ENCODE results near the gene CSDE1. TPM values are rescaled to one million over a fixed set of nuclear protein-coding genes. Genes with fewer than 3 reads are reported as not detected.

Gene CSDE1
- total and polyA plus RNA-seq, 2 donors (not counting 3 experiments of a cell fraction or from before 2014, with no cell fraction given) = 129 to 492 TPM

- Histone ChIP-seq H3K27ac (ENCODE audit: insufficient read depth, low read depth, low read length) (peak overlapping the region; percentile 98), H3K4me2 (ENCODE audit: insufficient read depth, low read length) (peak overlapping the region; percentile 97), H3K79me2 (ENCODE audit: control insufficient read depth, insufficient read depth, low read length) (peaks cover 56% of the 10 kb centered on the region), H3K4me3 (replicated peaks in 1 of 3; ENCODE audit: insufficient read depth in 1 of 3, low read depth in 1 of 3, low read length in 3 of 3) (peak overlapping the region; percentile 75 to 93 (median 91)), H3K4me1 (ENCODE audit: control insufficient read depth, extremely low read depth, insufficient read depth, low read length) (peaks cover 28% of the 10 kb centered on the region), H3K36me3 (ENCODE audit: control insufficient read depth in 2 of 2, extremely low read depth in 1 of 2, insufficient read depth in 2 of 2, low read length in 2 of 2) (no peaks in the 10 kb centered on the region), H3K9me1 (replicated peaks; ENCODE audit: control insufficient read depth, extremely low read depth, insufficient read depth, low read length) (no peaks in the 10 kb centered on the region), H2AFZ (ENCODE audit: low read depth, low read length) (no peak overlapping the region), H3K9ac (replicated peaks; ENCODE audit: extremely low read depth, insufficient read depth, low read length) (peak overlapping the region; percentile 100), H3K27me3 (ENCODE audit: control insufficient read depth in 2 of 2, insufficient read depth in 2 of 2, low read length in 2 of 2) (no peaks in the 10 kb centered on the region), H4K20me1 (replicated peaks; ENCODE audit: control insufficient read depth, extremely low read depth, insufficient read depth, low read length) (peaks cover 28% of the 10 kb centered on the region), H3K9me3 (replicated peaks; ENCODE audit: control insufficient read depth, insufficient read depth, low read length) (no peaks in the 10 kb centered on the region)
- ChIA-PET POLR2A (no interaction called here), CTCF (interaction anchor here (1.3 to 1.4 kb wide), 2 partner anchors 10 to 14 kb away, joined by 4 to 5 read pairs; no protein-coding TSS in a partner anchor)
- no peak for TF ChIP-seq CTCF (IDR thresholded peaks at IDR 0.05; ENCODE audit: extremely low read depth in 1 of 2, insufficient read depth in 1 of 2, low read depth in 1 of 2, low read length in 2 of 2)
- TF ChIP-seq FOS (IDR thresholded peaks at IDR 0.05; ENCODE audit: borderline replicate concordance, insufficient read depth, low read length) = no peak
- no peak for TF ChIP-seq POLR2AphosphoS5 (IDR thresholded peaks at IDR 0.05; ENCODE audit: insufficient read depth, low read depth, low read length)
- dilution Hi-C loops (cut with MboI; ENCODE audit: extremely low pct_ligation_motif_present, low sequenced_read_pairs) (no loop called here), intact Hi-C loops (cut with micrococcal nuclease) (loop anchor here (1.0 to 10.0 kb wide), 6 partner anchors 23 to 1620 kb away; partner anchors contain the start of genes MAGI3, NRAS, SIKE1 and TRIM33)
- DNase-seq (ENCODE audit: low read depth, low spot score) (no peak), FAIRE-seq (no peak)
- TSS peak; percentile 26 for BruUV-seq (replicated peaks)
Observed at GRCh38 chr1:114756949-114757454, 782 bp downstream of the CSDE1 start.

All from endothelial cell of umbilical vein (primary cell).